ENCODE measurements around the gene ING3. TPM values are rescaled to one million over a fixed set of nuclear protein-coding genes. Genes with fewer than 3 reads are reported as not detected.

ING3 gene
- polyA plus RNA-seq, 1 experiment: 4.4 TPM

DNA sequence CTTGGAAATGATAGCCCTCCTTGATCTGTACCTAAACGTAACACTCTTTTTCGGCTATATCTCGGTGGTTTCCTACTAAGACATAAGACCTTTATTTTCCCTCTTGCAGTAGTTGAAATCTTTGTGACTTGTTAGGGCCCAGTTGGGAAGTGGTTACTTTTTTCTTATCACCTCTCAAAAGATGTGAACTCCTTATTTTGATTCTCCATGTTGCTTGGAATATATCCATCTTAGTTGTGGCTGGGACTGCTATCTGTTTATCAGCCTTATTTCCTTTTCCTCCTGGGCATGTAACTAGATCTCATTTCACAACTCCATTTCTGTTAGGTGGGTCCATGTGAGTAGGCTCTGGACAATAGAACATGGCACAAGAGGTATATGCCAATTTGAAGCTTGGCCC is 33.8 kb downstream of the ING3 start:
- ChIA-PET POLR2A (no interaction called here), CTCF (interaction anchor here (1.5 to 1.6 kb wide), 2 partner anchors 10 to 124 kb away, joined by 3 to 9 read pairs; no protein-coding TSS in a partner anchor)
- no peak for DNase-seq (ENCODE audit: low read depth)
- Histone ChIP-seq H3K27me3 (ENCODE audit: control insufficient read depth, insufficient read depth, low read length) (no peaks in the 10 kb centered on the region), H3K4me3 (ENCODE audit: low read depth, low read length) (no peak overlapping the region), H3K36me3 (ENCODE audit: control insufficient read depth, insufficient read depth, low read length) (no peaks in the 10 kb centered on the region)
- TF ChIP-seq CTCF (IDR thresholded peaks at IDR 0.05; ENCODE audit: insufficient read depth, low read depth, low read length): no peak

DNA sequence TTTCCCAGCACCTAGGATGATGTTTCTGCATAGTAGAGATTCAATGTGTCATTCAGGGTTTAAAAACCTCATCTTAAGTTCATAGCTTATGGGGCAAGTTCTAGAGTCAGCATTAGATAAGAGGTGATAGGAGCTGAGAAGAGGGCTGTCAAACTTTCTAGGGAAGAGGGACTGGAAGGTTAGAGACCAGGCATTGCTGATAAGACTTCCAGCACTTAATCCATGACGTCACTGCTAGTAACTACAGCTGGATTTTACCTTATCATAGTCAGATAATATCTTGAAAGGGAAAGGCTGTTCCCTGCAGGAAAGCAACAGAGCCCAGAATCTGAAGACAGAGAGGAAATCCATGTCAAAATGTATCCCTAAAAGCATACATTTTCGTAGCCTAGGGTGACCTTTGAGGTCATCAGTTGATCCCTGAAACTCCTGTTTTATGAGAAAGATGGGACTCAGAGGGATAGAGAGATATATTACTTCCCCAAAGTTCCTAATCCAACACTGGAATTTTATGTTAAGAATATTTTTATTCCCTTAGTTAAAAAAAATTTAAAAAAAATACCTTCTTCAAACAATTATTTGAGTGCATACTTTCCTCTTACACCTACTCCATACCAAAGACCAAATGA is 34.7 kb downstream of the ING3 start:
- TF ChIP-seq CTCF (IDR thresholded peaks at IDR 0.05; ENCODE audit: insufficient read depth, low read depth, low read length): no peak
- no peak overlapping the region for H3K4me3 ChIP-seq (ENCODE audit: low read depth, low read length)
- POLR2A ChIA-PET: no interaction called here
- no peaks in the 10 kb centered on the region for H3K27me3 ChIP-seq (ENCODE audit: control insufficient read depth, insufficient read depth, low read length)
- CTCF ChIA-PET: interaction anchor here (1.1 to 1.6 kb wide), 3 partner anchors 11 to 123 kb away, joined by 3 to 9 read pairs (median 4); no protein-coding TSS in a partner anchor
- no peak for DNase-seq (ENCODE audit: low read depth)
- no peaks in the 10 kb centered on the region for H3K36me3 ChIP-seq (ENCODE audit: control insufficient read depth, insufficient read depth, low read length)

GRCh38 chr7:120985839-120986238 is 35.3 kb downstream of the ING3 start:
- POLR2A ChIA-PET: no interaction called here
- no peaks in the 10 kb centered on the region for H3K27me3 ChIP-seq (ENCODE audit: control insufficient read depth, insufficient read depth, low read length)
- TF ChIP-seq CTCF (IDR thresholded peaks at IDR 0.05; ENCODE audit: insufficient read depth, low read depth, low read length): no peak
- no peak overlapping the region for H3K4me3 ChIP-seq (ENCODE audit: low read depth, low read length)
- no peaks in the 10 kb centered on the region for H3K36me3 ChIP-seq (ENCODE audit: control insufficient read depth, insufficient read depth, low read length)
- no peak for DNase-seq (ENCODE audit: low read depth)
- CTCF ChIA-PET: interaction anchor here (0.6 to 6.5 kb wide), 10 partner anchors 11 to 180 kb away, joined by 3 to 136 read pairs (median 5); partner anchors contain the start of gene ING3

DNA sequence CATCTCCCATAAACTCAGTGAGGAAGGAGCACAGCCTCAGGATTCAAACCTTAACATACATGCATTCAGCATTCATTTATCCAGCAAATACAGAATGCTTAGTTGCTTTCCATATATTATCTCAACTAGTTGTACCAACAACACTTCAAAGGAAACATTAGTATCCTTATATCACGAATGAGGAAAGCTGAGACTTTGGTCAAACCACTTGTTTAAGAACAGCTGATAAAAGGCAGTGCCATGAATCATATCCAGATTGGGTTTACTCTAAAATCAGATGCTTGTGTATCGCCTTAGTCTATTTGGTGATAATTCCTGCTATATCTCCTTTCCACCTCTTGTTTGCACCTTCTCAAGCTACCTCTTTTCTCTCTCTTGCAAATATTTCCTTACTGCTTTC is 36.1 kb downstream of the ING3 start:
- H3K27me3 ChIP-seq (ENCODE audit: control insufficient read depth, insufficient read depth, low read length): no peaks in the 10 kb centered on the region
- ChIA-PET POLR2A (no interaction called here), CTCF (interaction anchor here (0.6 to 6.5 kb wide), 16 partner anchors 14 to 194 kb away, joined by 3 to 136 read pairs (median 6); partner anchors contain the start of gene ING3)
- no peak for TF ChIP-seq CTCF (IDR thresholded peaks at IDR 0.05; ENCODE audit: insufficient read depth, low read depth, low read length)
- H3K36me3 ChIP-seq (ENCODE audit: control insufficient read depth, insufficient read depth, low read length): no peaks in the 10 kb centered on the region
- no peak overlapping the region for H3K4me3 ChIP-seq (ENCODE audit: low read depth, low read length)
- no peak for DNase-seq (ENCODE audit: low read depth)

DNA sequence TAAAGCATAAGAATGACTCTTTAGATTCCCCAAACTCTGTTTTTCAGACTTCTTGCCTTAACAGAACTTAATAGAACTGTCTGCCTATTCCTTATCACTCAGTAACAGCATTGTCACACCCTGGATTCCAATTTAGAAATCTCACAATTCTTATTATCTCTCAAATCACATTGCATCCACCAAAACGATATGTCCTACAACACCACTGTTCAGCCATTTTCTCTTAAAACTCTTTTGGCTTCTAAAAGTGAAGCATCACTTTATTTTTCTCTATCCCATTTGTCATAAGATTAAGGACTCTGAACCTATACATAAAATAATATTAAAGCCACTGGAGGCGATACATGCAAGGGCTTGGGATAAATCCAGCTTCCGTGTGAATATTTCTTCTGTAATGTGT is 36.7 kb downstream of the ING3 start:
- Histone ChIP-seq H3K27me3 (ENCODE audit: control insufficient read depth, insufficient read depth, low read length) (no peaks in the 10 kb centered on the region), H3K4me3 (ENCODE audit: low read depth, low read length) (no peak overlapping the region), H3K36me3 (ENCODE audit: control insufficient read depth, insufficient read depth, low read length) (no peaks in the 10 kb centered on the region)
- no peak for DNase-seq (ENCODE audit: low read depth)
- CTCF ChIA-PET: interaction anchor here (0.7 to 6.5 kb wide), 26 partner anchors 14 to 195 kb away, joined by 3 to 136 read pairs (median 6); partner anchors contain the start of gene ING3
- TF ChIP-seq CTCF (IDR thresholded peaks at IDR 0.05; ENCODE audit: insufficient read depth, low read depth, low read length): no peak
- POLR2A ChIA-PET: no interaction called here
